Subcutaneous abdominal adipose tissue (tissue), 5 donors: ENCODE results near the gene LRRN2.
"Not testable (repeated sequence)": the region's sequence is repeated elsewhere in the genome, so short reads cannot be mapped to it uniquely, and the experiment has no call there.

Experiments used
- H3K27ac ChIP-seq: one replicate; pipeline ENCODE4 v1.7.0; 2013; ENCODE audit warnings: low read depth, mild to moderate bottlenecking, inconsistent platforms, low read length, moderate library complexity
- H3K27me3 ChIP-seq, 5 donors: one replicate each; pipeline ENCODE4 v1.7.0; 2013; ENCODE audit warnings: low read length in 5 of 5, inconsistent platforms in 1 of 5; ENCODE audit not compliant: control insufficient read depth in 5 of 5, insufficient read depth in 4 of 5
- H3K36me3 ChIP-seq, 5 donors: one replicate each; pipeline ENCODE4 v1.7.0; 2013; ENCODE audit warnings: low read length in 5 of 5; ENCODE audit not compliant: control insufficient read depth in 5 of 5, insufficient read depth in 5 of 5
- H3K4me1 ChIP-seq, 5 donors: one replicate each; pipeline ENCODE4 v1.7.0; 2013; ENCODE audit warnings: low read length in 5 of 5, mild to moderate bottlenecking in 3 of 5, moderate library complexity in 1 of 5; ENCODE audit not compliant: control insufficient read depth in 5 of 5, insufficient read depth in 5 of 5
- H3K4me3 ChIP-seq, 5 donors: one replicate each; pipeline ENCODE4 v1.7.0; 2013; ENCODE audit warnings: low read length in 5 of 5, low read depth in 1 of 5
- H3K9ac ChIP-seq, 5 donors: one replicate each; pipeline ENCODE4 v1.7.0; 2013; ENCODE audit warnings: low read length in 5 of 5, mild to moderate bottlenecking in 4 of 5, moderate library complexity in 3 of 5
- H3K9me3 ChIP-seq, 5 donors: one replicate each; pipeline ENCODE4 v1.7.0; 2013; ENCODE audit warnings: low read length in 5 of 5; ENCODE audit not compliant: control insufficient read depth in 5 of 5
- donor health status: healthy.
- donor health status: healthy.
- donor health status: healthy.
- donor health status: healthy.
- donor health status: healthy.

The LRRN2 gene

GRCh38 chr1:204641936-204642335 is 43.6 kb downstream of the LRRN2 start:
- Histone ChIP-seq H3K4me3 (no peak overlapping the region), H3K27ac (no peak overlapping the region), H3K4me1 (peaks cover 0 to 10% (median 7%) of the 10 kb centered on the region in 5 donors), H3K36me3 (no peaks in the 10 kb centered on the region), H3K9me3 (no peaks in the 10 kb centered on the region), H3K27me3 (peaks cover 0 to 6% (median 4%) of the 10 kb centered on the region in 5 donors), H3K9ac (no peak overlapping the region)

GRCh38 chr1:204641455-204641854 is 44.1 kb downstream of the LRRN2 start:
- Histone ChIP-seq H3K9ac (no peak overlapping the region), H3K27me3 (peaks cover 0 to 6% (median 4%) of the 10 kb centered on the region in 5 donors), H3K27ac (no peak overlapping the region), H3K4me1 (peaks cover 0 to 10% (median 7%) of the 10 kb centered on the region in 5 donors), H3K9me3 (no peaks in the 10 kb centered on the region), H3K4me3 (no peak overlapping the region), H3K36me3 (no peaks in the 10 kb centered on the region)

DNA sequence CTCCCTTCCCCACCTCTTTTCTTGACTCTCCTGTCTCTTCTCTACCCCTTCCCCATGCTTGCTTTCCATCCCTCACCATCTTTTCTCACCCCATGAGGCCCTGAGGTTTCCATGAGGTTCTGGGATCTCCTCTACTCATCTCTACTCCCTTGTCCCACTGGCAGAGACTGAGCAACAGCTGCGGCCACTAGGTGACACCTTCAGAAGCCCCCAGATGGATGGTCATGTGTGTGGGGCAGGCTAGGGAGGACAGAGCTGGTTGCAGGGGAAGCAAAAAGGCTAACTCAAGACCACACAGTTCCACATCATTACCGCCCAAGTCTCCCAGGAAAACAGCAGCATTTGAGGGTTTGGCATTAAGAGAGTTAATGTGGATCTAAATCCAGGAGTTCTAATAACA is 45.0 kb downstream of the LRRN2 start:
- peaks cover 0 to 10% (median 7%) of the 10 kb centered on the region in 5 donors for H3K4me1 ChIP-seq
- no peak overlapping the region for H3K27ac ChIP-seq
- no peak overlapping the region for H3K4me3 ChIP-seq
- no peak overlapping the region for H3K9ac ChIP-seq
- no peaks in the 10 kb centered on the region for H3K9me3 ChIP-seq
- H3K27me3 ChIP-seq = peaks cover 0 to 9% (median 4%) of the 10 kb centered on the region in 5 donors
- no peaks in the 10 kb centered on the region for H3K36me3 ChIP-seq

DNA sequence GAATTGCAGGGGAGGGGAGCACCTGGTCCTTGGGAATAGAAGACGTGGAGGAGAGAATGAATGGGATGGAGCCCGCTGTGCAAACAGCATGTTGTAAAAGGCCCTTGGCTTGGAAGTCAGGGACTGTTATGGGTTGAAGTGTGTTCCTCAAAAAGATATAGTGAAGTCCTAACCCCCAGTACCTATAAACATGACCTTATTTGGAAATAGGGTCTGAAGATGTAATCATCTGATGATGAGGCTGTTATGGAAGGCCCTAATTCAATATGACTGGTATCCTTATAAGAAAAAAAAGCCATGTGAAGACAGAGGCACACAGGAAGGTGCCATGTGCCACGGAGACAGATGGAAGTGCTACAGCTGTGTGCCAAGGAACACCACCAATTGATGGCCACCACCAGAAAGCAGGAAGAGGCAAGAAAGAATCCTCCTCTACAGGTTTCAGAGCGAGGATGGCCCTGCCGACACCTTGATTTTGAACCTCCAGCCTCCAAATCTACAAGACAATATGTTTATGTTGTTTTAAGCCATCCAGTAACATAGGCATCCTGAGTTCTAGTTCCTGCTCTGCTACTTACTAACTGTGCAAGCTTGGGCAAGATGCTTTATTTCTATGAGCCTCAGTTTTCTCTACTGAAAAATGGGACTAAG is 51.2 kb downstream of the LRRN2 start:
- Histone ChIP-seq H3K27ac (no peak overlapping the region), H3K4me1 (peaks cover 0 to 10% (median 7%) of the 10 kb centered on the region in 5 donors), H3K27me3 (peaks cover 0 to 16% (median 8%) of the 10 kb centered on the region in 5 donors), H3K9me3 (no peaks in the 10 kb centered on the region), H3K9ac (no peak overlapping the region), H3K4me3 (no peak overlapping the region), H3K36me3 (no peaks in the 10 kb centered on the region)

GRCh38 chr1:204633665-204634064 is 51.9 kb downstream of the LRRN2 start:
- no peak overlapping the region for H3K9ac ChIP-seq
- no peak overlapping the region for H3K4me3 ChIP-seq
- peaks cover 0 to 16% (median 5%) of the 10 kb centered on the region in 5 donors for H3K27me3 ChIP-seq
- H3K9me3 ChIP-seq = no peaks in the 10 kb centered on the region
- no peaks in the 10 kb centered on the region for H3K36me3 ChIP-seq
- no peak overlapping the region for H3K27ac ChIP-seq
- H3K4me1 ChIP-seq = peaks cover 0 to 10% (median 7%) of the 10 kb centered on the region in 5 donors

DNA sequence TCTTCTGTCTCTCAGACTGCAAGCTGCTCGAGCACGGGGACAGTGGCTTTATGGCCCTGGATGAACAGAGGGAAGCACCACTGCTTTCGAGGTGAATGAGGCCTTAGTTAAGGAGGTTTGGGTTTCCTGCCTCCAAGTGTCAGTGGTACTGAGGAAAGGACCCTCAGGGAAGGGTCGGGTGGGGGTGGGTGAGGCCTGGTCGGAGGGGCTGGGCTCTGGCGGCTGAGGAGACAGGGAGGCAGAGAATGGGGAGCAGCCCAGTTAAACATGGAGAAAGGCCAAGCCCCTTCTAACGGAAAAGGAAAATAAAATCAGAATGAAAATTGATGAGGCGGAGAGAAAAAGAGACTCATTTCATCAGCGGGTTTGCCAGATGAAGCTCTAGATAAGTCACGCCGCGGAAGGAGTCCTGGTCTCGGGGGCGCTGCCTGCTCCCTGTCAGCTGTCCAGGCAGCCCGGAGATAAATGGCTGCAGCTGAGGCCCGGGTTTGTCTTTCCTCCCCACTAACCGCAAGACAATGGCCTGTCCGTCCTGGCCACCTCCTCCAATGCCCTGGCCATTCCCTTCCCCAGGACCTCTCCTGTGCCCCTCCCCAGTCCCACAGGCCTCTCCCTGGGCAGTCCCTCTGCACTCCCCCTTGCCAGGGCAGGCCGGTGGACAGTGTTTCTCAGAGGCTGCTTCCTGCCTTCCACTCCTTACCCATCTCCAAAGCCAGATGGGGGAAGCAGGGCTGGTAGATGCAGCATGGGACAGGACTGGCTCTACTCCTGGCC is 55.2 kb downstream of the LRRN2 start:
- Histone ChIP-seq H3K9ac (no peak overlapping the region), H3K4me3 (no peak overlapping the region), H3K27ac (no peak overlapping the region), H3K9me3 (no peaks in the 10 kb centered on the region), H3K27me3 (peaks cover 0 to 21% (median 4%) of the 10 kb centered on the region in 5 donors), H3K4me1 (no peaks in the 10 kb centered on the region), H3K36me3 (no peaks in the 10 kb centered on the region)

GRCh38 chr1:204629459-204629858 is 56.1 kb downstream of the LRRN2 start:
- peaks cover 0 to 21% (median 4%) of the 10 kb centered on the region in 5 donors for H3K27me3 ChIP-seq
- not testable (repeated sequence) for H3K4me1 ChIP-seq, H3K27ac ChIP-seq

GRCh38 chr1:204628868-204629267 is 56.7 kb downstream of the LRRN2 start:
- H3K36me3 ChIP-seq = no peaks in the 10 kb centered on the region
- no peak overlapping the region for H3K4me3 ChIP-seq
- H3K4me1 ChIP-seq = no peaks in the 10 kb centered on the region
- peaks cover 0 to 21% (median 9%) of the 10 kb centered on the region in 5 donors for H3K27me3 ChIP-seq
- H3K9me3 ChIP-seq = no peaks in the 10 kb centered on the region
- H3K9ac ChIP-seq = no peak overlapping the region
- no peak overlapping the region for H3K27ac ChIP-seq

More at GRCh38 chr1:204629459-204629858, 56.1 kb downstream of the LRRN2 start:
- H3K4me3 ChIP-seq, H3K9ac ChIP-seq, H3K9me3 ChIP-seq, H3K36me3 ChIP-seq: not testable (repeated sequence)

- Histone ChIP-seq H3K27me3 (peaks cover 0 to 24% (median 11%) of the 10 kb centered on the region in 5 donors), H3K27ac (no peak overlapping the region), H3K4me3 (no peak overlapping the region), H3K9me3 (no peaks in the 10 kb centered on the region), H3K9ac (no peak overlapping the region), H3K4me1 (peaks cover 0 to 4% (median 0%) of the 10 kb centered on the region in 5 donors), H3K36me3 (no peaks in the 10 kb centered on the region)
These were observed 58.1 kb downstream of the LRRN2 start for GRCh38 chr1:204627436-204627835.

DNA sequence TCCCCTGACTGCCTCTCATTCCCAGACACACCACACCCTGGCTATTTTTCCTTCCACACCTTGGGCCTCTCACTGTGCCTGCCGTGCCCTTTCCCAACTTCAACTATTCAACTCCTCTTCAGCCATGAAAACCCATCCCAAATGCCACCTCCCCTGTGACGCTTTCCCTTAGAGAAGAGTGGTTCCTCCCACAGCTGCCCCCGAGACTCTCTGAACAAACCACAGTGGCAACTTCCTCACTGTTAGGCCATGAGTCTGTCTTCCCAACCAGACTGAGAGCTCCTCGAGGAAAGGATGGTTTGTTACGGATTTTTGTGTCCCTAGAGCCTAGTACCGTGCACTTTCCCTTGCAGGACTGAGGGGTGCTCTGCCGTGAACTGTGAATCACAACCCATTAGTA is 59.2 kb downstream of the LRRN2 start:
- Histone ChIP-seq H3K27me3 (peaks cover 0 to 24% (median 11%) of the 10 kb centered on the region in 5 donors), H3K27ac (no peak overlapping the region), H3K36me3 (no peaks in the 10 kb centered on the region), H3K9me3 (no peaks in the 10 kb centered on the region), H3K4me3 (no peak overlapping the region), H3K4me1 (peaks cover 0 to 4% (median 0%) of the 10 kb centered on the region in 5 donors), H3K9ac (no peak overlapping the region)
